K562 (cell line): ENCODE measurements around the gene HSPB7. TPM values are rescaled to one million over a fixed set of nuclear protein-coding genes. Genes with fewer than 3 reads are reported as not detected.
A peak's percentile ranks its signal among the peaks of the same experiment; 100 is the strongest.

Experiments used
- ATF4 ChIP-seq: fragments of 450-650 bp; formaldehyde crosslinking; IDR thresholded peaks from 2 replicates; pipeline ENCODE4 v1.4.0; 2022; ENCODE audit warnings: mild to moderate bottlenecking, moderate library complexity
- CREB5 ChIP-seq: fragments of 250-450 bp; sonication (Bioruptor Pico); IDR thresholded peaks from 2 replicates; pipeline ENCODE4 v1.5.0; 2020; ENCODE audit warnings: mild to moderate bottlenecking
- CXXC5 ChIP-seq: fragments of 250-450 bp; sonication (Bioruptor Pico); IDR thresholded peaks from 2 replicates; pipeline ENCODE4 v1.8.0; 2022; ENCODE audit warnings: inconsistent platforms, mild to moderate bottlenecking, moderate library complexity
- DPF2 ChIP-seq: fragments of 450-650 bp; IDR thresholded peaks from 2 replicates; pipeline ENCODE4 v1.6.1; 2016
- FOS ChIP-seq: IDR thresholded peaks from 3 replicates; pipeline ENCODE4 v1.6.1; 2011; ENCODE audit not compliant: insufficient read length; ENCODE audit errors: extremely low read depth
- HES1 ChIP-seq: fragments of 450-650 bp; IDR thresholded peaks from 2 replicates; pipeline ENCODE4 v1.6.1; 2016; ENCODE audit warnings: low read depth, mild to moderate bottlenecking, moderate library complexity
- LARP7 ChIP-seq: fragments of 450-650 bp; IDR thresholded peaks from 2 replicates; pipeline ENCODE4 v1.6.1; 2016
- NFE2 ChIP-seq: IDR thresholded peaks from 2 replicates; pipeline ENCODE4 v1.6.1; 2014; ENCODE audit warnings: antibody characterized with exemption, low read depth
- POLR2AphosphoS2 ChIP-seq: IDR thresholded peaks from 2 replicates; pipeline ENCODE4 v1.6.1; 2012; ENCODE audit warnings: low read length, improper control_type of control experiment
- ZMIZ1 ChIP-seq, 2 experiments: fragments of 150-350 bp in 1 of 2; IDR thresholded peaks; 2 replicates each; pipeline ENCODE4 v1.6.1; 2012 to 2016; ENCODE audit warnings: low read depth in 2 of 2, low read length in 2 of 2, mild to moderate bottlenecking in 1 of 2, moderate library complexity in 1 of 2
- ZNF133 ChIP-seq: fragments of 250-450 bp; sonication (Bioruptor Pico); IDR thresholded peaks from 2 replicates; pipeline ENCODE4 v1.4.0; 2020; ENCODE audit warnings: mild to moderate bottlenecking
- ZNF174 ChIP-seq: fragments of 250-450 bp; sonication (Bioruptor Pico); IDR thresholded peaks from 2 replicates; pipeline ENCODE4 v1.4.0; 2020; ENCODE audit warnings: mild to moderate bottlenecking
- ZNF316 ChIP-seq: fragments of 450-650 bp; IDR thresholded peaks from 2 replicates; pipeline ENCODE4 v1.6.1; 2016
- ZNF695 ChIP-seq: fragments of 450-650 bp; formaldehyde crosslinking; IDR thresholded peaks from 2 replicates; pipeline ENCODE4 v1.4.0; 2020; ENCODE audit warnings: mild to moderate bottlenecking, moderate library complexity
- polyA plus RNA-seq, 8 experiments: library from polyadenylated mRNA; depleted of rRNA in 4 of 8; stranded (reverse) in 5 of 8; unstranded in 3 of 8; fragments of >200 nt; fragmentation: Nextera tagmentation in 2 of 8; fragmentation: Illumina TruSeq in 1 of 8; extraction: Ambion mirVana in 2 of 8; extraction: Trizol in 1 of 8; gene quantifications; 2 replicates each; pipeline versions ENCODE4 v1.2.1 to v1.2.3, GENCODE V29; 2011 to 2014; ENCODE audit warnings: inconsistent platforms in 1 of 8, missing spikeins in 1 of 8
- total RNA-seq, 7 experiments: library from RNA; depleted of rRNA in 6 of 7; stranded (reverse); fragments of >200 nt in 6 of 7; fragmentation: Illumina TruSeq in 2 of 7; extraction: Trizol in 2 of 7; gene quantifications; 2 replicates each; pipeline versions ENCODE4 v1.2.1 to v1.2.3, GENCODE V29; 2011 to 2021; ENCODE audit warnings: low replicate concordance in 1 of 7

HSPB7 gene
- total and polyA plus RNA-seq, 9 of the 15 experiments (the other 6 are each of a cell fraction or from before 2014, with no cell fraction given): 0.05 to 0.19 (median 0.07) TPM; not detected in 6

GRCh38 chr1:16006552-16007485, 11.0 kb downstream of the HSPB7 start (continued):
- TF ChIP-seq ZNF695 (CRISPR knock-in tag) (no peak), ZNF133 (CRISPR knock-in tag) (no peak), ATF4 (no peak), ZMIZ1 (IDR thresholded peaks at IDR 0.05; ENCODE audit: low read depth in 2 of 2, low read length in 2 of 2) (no peak), LARP7 (no peak), DPF2 (0 out of 2 replicates have a peak, but pooled peaks have one; percentile 22), CXXC5 (no peak), POLR2AphosphoS2 (no peak), CREB5 (CRISPR knock-in tag) (no peak), HES1 (no peak), ZNF174 (CRISPR knock-in tag) (no peak), NFE2 (no peak), FOS (no peak), ZNF316 (no peak)
